Fibroblast of mammary gland (primary cell): ENCODE results near the gene WNK1.
A peak's percentile ranks its signal among the peaks of the same experiment; 100 is the strongest.

ENCODE experiments used
- DNase-seq: peaks from one replicate; pipeline ENCODE4 v3.0.0-alpha.2; 2010; ENCODE audit warnings: low read depth
- H3K4me3 ChIP-seq: 2 replicates; pipeline ENCODE4 v1.5.1; 2011; ENCODE audit warnings: low read depth, mild to moderate bottlenecking, low read length, moderate library complexity; ENCODE audit not compliant: control insufficient read depth
- TF ChIP-seq, protein P1 (sequence below): conservative IDR thresholded peaks from 2 replicates; pipeline ENCODE4 v1.5.1; 2011; ENCODE audit warnings: low read depth, low read length, inconsistent platforms; ENCODE audit not compliant: control insufficient read depth, insufficient read depth

The WNK1 gene

DNA sequence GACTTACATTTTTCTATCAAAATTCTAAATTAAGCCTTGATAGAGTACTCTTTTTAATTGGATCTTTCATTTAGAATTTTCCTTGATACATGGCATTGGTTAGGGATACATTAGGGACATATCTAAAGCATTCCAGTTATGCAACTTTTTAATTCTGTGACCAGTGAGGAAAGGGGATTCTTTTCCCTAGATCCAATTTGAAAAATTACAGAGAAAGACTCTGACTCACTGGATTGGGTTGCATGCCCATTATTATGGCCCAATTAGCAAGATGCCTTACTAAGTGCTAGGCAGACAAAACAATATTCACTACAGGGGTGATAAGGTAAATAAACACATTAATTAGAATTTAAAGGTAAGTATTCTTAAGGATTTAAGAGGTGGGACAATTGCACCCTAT, 202.4 kb downstream of the WNK1 start:
- no peak overlapping the region for H3K4me3 ChIP-seq
- DNase-seq = no peak
- TF ChIP-seq, protein P1, sequence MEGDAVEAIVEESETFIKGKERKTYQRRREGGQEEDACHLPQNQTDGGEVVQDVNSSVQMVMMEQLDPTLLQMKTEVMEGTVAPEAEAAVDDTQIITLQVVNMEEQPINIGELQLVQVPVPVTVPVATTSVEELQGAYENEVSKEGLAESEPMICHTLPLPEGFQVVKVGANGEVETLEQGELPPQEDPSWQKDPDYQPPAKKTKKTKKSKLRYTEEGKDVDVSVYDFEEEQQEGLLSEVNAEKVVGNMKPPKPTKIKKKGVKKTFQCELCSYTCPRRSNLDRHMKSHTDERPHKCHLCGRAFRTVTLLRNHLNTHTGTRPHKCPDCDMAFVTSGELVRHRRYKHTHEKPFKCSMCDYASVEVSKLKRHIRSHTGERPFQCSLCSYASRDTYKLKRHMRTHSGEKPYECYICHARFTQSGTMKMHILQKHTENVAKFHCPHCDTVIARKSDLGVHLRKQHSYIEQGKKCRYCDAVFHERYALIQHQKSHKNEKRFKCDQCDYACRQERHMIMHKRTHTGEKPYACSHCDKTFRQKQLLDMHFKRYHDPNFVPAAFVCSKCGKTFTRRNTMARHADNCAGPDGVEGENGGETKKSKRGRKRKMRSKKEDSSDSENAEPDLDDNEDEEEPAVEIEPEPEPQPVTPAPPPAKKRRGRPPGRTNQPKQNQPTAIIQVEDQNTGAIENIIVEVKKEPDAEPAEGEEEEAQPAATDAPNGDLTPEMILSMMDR = no peak

DNA sequence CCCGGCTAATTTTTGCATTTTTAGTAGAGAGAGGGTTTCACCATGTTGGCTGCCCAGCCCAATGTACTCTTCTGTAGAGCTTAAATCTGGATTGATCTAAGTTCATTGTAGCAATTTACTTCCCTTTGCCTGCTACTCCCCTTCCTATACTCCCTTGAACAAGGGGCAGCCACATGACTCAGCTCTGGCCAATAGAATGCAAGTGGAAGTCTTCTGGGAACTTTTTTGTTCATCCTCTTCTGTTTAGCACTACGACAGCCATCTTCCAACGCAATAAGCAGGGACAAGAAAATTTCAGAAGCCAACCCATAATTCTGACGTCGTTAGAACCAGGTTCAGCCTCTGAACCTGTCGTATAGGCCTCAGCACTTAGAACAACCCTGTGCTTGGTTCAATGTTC, 203.6 kb downstream of the WNK1 start:
- DNase-seq = no peak
- TF ChIP-seq, protein P1 = no peak
- no peak overlapping the region for H3K4me3 ChIP-seq

DNA sequence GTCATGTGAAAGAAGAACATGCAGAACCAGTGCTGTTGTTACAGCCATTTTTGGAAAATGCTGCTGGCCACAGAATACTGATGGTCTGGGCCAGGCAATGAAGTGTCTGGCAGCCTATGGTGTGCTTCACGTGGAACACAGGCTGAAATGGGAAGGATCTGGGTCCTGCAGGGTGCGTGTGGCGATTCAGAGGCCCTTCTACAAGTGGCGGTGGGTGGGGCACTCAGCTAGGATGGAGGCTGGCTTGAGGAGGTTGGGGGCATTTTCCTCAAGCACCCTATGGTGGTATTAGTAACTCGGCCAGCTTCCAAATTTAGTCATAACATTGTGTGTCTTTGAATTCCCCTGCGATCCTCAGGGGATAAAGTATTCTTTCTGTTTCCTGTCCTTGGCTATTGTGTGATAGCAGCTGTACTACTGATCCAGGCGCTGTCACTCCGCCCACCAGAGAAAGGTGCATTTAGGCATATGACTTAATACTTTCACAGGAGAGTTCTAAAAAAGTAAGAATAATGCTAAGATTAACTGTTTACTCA, 206.3 kb downstream of the WNK1 start:
- DNase-seq = peak; percentile 37

More for the DNA sequence above, 206.3 kb downstream of the WNK1 start:
- TF ChIP-seq, protein P1 = no peak
- H3K4me3 ChIP-seq = no peak overlapping the region
